ENCODE data around the gene HOOK1.

DNA sequence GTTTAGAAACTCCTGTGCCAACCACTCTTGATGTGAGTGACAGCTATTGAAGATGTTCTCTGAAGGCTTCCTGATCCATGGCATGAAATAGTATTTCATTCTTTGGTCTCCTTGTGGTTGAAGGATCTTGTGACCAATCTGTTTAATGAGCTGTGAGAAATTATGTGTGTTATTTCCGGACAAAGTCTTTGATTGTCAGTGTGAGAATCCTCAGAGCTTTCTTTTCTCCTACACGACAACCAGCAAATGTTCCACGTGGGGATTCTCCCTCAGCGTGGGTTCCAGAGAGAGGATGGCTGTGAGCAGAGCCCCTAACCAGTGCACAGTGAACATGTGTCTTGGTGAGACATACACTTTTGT, 45.0 kb upstream of the HOOK1 start:
- TF ChIP-seq SPI1 (IDR thresholded peaks at IDR 0.05; ENCODE audit: borderline replicate concordance, low read depth) (no peak), GABPA (IDR thresholded peaks at IDR 0.05; ENCODE audit: low read depth) (no peak)
- TF ChIP-seq, protein P1, sequence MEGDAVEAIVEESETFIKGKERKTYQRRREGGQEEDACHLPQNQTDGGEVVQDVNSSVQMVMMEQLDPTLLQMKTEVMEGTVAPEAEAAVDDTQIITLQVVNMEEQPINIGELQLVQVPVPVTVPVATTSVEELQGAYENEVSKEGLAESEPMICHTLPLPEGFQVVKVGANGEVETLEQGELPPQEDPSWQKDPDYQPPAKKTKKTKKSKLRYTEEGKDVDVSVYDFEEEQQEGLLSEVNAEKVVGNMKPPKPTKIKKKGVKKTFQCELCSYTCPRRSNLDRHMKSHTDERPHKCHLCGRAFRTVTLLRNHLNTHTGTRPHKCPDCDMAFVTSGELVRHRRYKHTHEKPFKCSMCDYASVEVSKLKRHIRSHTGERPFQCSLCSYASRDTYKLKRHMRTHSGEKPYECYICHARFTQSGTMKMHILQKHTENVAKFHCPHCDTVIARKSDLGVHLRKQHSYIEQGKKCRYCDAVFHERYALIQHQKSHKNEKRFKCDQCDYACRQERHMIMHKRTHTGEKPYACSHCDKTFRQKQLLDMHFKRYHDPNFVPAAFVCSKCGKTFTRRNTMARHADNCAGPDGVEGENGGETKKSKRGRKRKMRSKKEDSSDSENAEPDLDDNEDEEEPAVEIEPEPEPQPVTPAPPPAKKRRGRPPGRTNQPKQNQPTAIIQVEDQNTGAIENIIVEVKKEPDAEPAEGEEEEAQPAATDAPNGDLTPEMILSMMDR (IDR thresholded peaks at IDR 0.05; ENCODE audit: insufficient read depth, low read length) = no peak
- TF ChIP-seq, protein P2, sequence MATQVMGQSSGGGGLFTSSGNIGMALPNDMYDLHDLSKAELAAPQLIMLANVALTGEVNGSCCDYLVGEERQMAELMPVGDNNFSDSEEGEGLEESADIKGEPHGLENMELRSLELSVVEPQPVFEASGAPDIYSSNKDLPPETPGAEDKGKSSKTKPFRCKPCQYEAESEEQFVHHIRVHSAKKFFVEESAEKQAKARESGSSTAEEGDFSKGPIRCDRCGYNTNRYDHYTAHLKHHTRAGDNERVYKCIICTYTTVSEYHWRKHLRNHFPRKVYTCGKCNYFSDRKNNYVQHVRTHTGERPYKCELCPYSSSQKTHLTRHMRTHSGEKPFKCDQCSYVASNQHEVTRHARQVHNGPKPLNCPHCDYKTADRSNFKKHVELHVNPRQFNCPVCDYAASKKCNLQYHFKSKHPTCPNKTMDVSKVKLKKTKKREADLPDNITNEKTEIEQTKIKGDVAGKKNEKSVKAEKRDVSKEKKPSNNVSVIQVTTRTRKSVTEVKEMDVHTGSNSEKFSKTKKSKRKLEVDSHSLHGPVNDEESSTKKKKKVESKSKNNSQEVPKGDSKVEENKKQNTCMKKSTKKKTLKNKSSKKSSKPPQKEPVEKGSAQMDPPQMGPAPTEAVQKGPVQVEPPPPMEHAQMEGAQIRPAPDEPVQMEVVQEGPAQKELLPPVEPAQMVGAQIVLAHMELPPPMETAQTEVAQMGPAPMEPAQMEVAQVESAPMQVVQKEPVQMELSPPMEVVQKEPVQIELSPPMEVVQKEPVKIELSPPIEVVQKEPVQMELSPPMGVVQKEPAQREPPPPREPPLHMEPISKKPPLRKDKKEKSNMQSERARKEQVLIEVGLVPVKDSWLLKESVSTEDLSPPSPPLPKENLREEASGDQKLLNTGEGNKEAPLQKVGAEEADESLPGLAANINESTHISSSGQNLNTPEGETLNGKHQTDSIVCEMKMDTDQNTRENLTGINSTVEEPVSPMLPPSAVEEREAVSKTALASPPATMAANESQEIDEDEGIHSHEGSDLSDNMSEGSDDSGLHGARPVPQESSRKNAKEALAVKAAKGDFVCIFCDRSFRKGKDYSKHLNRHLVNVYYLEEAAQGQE (IDR thresholded peaks at IDR 0.05; ENCODE audit: insufficient replicate concordance, low read depth) = no peak

Data from HL-60 (cell line).